ENCODE results near the gene PCDHGA4. TPM values are rescaled to one million over a fixed set of nuclear protein-coding genes. Genes with fewer than 3 reads are reported as not detected.
A peak's percentile ranks its signal among the peaks of the same experiment; 100 is the strongest.
"Not testable (repeated sequence)": the region's sequence is repeated elsewhere in the genome, so short reads cannot be mapped to it uniquely, and the experiment has no call there.

The PCDHGA4 gene
- total RNA-seq, 2 donors from 2014 or later: 0.86 to 5.0 TPM

DNA sequence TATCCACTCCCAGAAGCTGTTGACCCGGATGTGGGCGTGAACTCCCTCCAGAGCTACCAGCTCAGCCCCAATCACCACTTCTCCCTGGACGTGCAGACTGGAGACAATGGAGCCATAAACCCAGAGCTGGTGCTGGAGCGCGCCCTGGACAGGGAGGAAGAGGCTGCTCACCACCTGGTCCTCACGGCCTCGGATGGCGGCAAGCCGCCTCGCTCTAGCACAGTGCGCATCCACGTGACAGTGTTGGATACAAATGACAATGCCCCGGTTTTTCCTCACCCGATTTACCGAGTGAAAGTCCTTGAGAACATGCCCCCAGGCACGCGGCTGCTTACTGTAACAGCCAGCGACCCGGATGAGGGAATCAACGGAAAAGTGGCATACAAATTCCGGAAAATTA, 38.4 kb downstream of the PCDHGA4 start:
- peaks cover 66% of the 10 kb centered on the region for H3K9me3 ChIP-seq (ENCODE audit: control insufficient read depth, low read length)
- peaks cover 9% of the 10 kb centered on the region for H3K27me3 Mint-ChIP-seq (ENCODE audit: insufficient read depth)
- no peaks in the 10 kb centered on the region for H3K36me3 ChIP-seq (ENCODE audit: control insufficient read depth, insufficient read depth, low read length)
- peaks cover 63% of the 10 kb centered on the region for H3K36me3 Mint-ChIP-seq (ENCODE audit: low read depth)
- H3K4me1 Mint-ChIP-seq: no peaks in the 10 kb centered on the region
- H3K27ac Mint-ChIP-seq: no peak overlapping the region
- H3K9me3 Mint-ChIP-seq: peaks cover 89% of the 10 kb centered on the region
- DNase-seq: no peak
- no peak overlapping the region for H3K4me3 Mint-ChIP-seq
- 94 to 97% methylated on average over 19 to 21 of the region's 21 CpGs for WGBS, 2 experiments (ENCODE audit: insufficient coverage in 1 of 2, insufficient read length in 1 of 2)
- no peaks in the 10 kb centered on the region for H3K4me1 ChIP-seq (ENCODE audit: control insufficient read depth, insufficient read depth, low read length)
- H3K27me3 ChIP-seq (ENCODE audit: control insufficient read depth, insufficient read depth, low read length, poor library complexity, severe bottlenecking): no peaks in the 10 kb centered on the region
- H3K27ac ChIP-seq (ENCODE audit: low read depth, low read length): no peak overlapping the region
- H3K9ac ChIP-seq (ENCODE audit: extremely low read depth, low read length, poor library complexity, severe bottlenecking): no peak overlapping the region
- no peak overlapping the region for H3K4me3 ChIP-seq (ENCODE audit: low read length)
- TF ChIP-seq, protein P1, sequence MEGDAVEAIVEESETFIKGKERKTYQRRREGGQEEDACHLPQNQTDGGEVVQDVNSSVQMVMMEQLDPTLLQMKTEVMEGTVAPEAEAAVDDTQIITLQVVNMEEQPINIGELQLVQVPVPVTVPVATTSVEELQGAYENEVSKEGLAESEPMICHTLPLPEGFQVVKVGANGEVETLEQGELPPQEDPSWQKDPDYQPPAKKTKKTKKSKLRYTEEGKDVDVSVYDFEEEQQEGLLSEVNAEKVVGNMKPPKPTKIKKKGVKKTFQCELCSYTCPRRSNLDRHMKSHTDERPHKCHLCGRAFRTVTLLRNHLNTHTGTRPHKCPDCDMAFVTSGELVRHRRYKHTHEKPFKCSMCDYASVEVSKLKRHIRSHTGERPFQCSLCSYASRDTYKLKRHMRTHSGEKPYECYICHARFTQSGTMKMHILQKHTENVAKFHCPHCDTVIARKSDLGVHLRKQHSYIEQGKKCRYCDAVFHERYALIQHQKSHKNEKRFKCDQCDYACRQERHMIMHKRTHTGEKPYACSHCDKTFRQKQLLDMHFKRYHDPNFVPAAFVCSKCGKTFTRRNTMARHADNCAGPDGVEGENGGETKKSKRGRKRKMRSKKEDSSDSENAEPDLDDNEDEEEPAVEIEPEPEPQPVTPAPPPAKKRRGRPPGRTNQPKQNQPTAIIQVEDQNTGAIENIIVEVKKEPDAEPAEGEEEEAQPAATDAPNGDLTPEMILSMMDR (conservative IDR thresholded peaks at IDR 0.05): no peak

DNA sequence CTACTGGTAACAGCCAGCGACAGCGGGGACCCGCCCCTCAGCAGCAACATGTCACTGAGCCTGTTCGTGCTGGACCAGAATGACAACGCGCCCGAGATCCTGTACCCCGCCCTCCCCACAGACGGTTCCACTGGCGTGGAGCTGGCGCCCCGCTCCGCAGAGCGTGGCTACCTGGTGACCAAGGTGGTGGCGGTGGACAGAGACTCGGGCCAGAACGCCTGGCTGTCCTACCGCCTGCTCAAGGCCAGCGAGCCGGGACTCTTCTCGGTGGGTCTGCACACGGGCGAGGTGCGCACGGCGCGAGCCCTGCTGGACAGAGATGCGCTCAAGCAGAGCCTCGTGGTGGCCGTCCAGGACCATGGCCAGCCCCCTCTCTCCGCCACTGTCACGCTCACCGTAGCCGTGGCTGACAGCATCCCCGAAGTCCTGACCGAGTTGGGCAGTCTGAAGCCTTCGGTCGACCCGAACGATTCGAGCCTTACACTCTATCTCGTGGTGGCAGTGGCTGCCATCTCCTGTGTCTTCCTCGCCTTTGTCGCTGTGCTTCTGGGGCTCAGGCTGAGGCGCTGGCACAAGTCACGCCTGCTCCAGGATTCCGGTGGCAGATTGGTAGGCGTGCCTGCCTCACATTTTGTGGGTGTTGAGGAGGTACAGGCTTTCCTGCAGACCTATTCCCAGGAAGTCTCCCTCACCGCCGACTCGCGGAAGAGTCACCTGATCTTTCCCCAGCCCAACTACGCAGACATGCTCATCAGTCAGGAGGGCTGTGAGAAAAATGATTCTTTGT, 39.8 kb downstream of the PCDHGA4 start:
- not testable (repeated sequence) for H3K9ac ChIP-seq (ENCODE audit: extremely low read depth, low read length, poor library complexity, severe bottlenecking); H3K27me3 Mint-ChIP-seq (ENCODE audit: insufficient read depth); H3K36me3 ChIP-seq (ENCODE audit: control insufficient read depth, insufficient read depth, low read length); H3K27me3 ChIP-seq (ENCODE audit: control insufficient read depth, insufficient read depth, low read length, poor library complexity, severe bottlenecking); H3K4me3 ChIP-seq (ENCODE audit: low read length); H3K27ac Mint-ChIP-seq; DNase-seq; H3K4me3 Mint-ChIP-seq; H3K4me1 Mint-ChIP-seq; H3K27ac ChIP-seq (ENCODE audit: low read depth, low read length); H3K4me1 ChIP-seq (ENCODE audit: control insufficient read depth, insufficient read depth, low read length)
- Mint-ChIP-seq H3K9me3 (peaks cover 89% of the 10 kb centered on the region), H3K36me3 (ENCODE audit: low read depth) (peaks cover 60% of the 10 kb centered on the region)
- 92 to 98% methylated on average over 24 to 41 of the region's 53 CpGs for WGBS, 2 experiments (ENCODE audit: insufficient coverage in 1 of 2, insufficient read length in 1 of 2)
- H3K9me3 ChIP-seq (ENCODE audit: control insufficient read depth, low read length): peaks cover 71% of the 10 kb centered on the region

DNA sequence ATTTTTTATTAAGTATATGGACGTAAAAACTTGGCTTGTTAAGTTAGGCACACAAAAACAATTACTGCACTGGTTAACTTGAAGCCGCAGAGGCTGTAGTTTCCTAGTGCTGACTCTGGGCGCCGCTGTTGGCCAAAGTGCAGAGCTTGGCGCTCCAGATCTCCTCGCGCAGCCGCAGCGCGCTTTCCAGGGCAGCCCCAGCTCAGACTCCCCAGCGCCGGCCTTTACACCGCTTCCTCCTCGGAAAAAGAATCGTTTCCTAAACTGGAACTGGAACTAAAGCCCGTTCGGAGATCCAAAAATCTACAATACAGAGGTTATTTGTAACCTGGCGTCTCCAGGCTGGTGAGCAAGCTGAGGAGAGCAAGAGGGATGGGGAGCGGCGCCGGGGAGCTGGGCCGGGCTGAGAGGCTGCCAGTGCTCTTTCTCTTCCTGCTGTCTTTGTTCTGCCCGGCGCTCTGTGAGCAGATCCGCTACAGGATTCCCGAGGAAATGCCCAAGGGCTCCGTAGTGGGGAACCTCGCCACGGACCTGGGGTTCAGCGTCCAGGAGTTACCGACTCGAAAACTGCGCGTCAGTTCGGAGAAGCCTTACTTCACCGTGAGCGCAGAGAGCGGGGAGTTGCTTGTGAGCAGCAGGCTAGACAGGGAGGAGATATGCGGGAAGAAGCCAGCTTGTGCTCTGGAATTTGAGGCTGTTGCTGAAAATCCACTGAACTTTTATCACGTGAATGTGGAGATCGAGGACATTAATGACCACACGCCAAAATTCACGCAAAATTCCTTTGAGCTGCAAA, 43.1 kb downstream of the PCDHGA4 start, which contains the start of gene PCDHGB5:
Gene PCDHGB5 (plus strand): TSS at position 192 of the 796 bp plus-strand sequence. CDS start 181 bp downstream, at position 373.
- H3K36me3 Mint-ChIP-seq (ENCODE audit: low read depth): peaks cover 51% of the 10 kb centered on the region

More for the DNA sequence above, 43.1 kb downstream of the PCDHGA4 start, which contains the start of gene PCDHGB5:
- TF ChIP-seq, protein P1 (conservative IDR thresholded peaks at IDR 0.05): peak; percentile 79
- H3K27me3 Mint-ChIP-seq (ENCODE audit: insufficient read depth); DNase-seq; H3K27me3 ChIP-seq (ENCODE audit: control insufficient read depth, insufficient read depth, low read length, poor library complexity, severe bottlenecking); H3K27ac ChIP-seq (ENCODE audit: low read depth, low read length); H3K4me1 ChIP-seq (ENCODE audit: control insufficient read depth, insufficient read depth, low read length); H3K4me1 Mint-ChIP-seq; H3K36me3 ChIP-seq (ENCODE audit: control insufficient read depth, insufficient read depth, low read length); H3K9ac ChIP-seq (ENCODE audit: extremely low read depth, low read length, poor library complexity, severe bottlenecking): not testable (repeated sequence)
- peaks cover 83% of the 10 kb centered on the region for H3K9me3 Mint-ChIP-seq
- peaks cover 61% of the 10 kb centered on the region for H3K9me3 ChIP-seq (ENCODE audit: control insufficient read depth, low read length)
- H3K4me3 Mint-ChIP-seq: peak within 1 kb of the TSS; percentile 64
- WGBS, 2 experiments (ENCODE audit: insufficient coverage in 1 of 2, insufficient read length in 1 of 2): 80 to 90% methylated on average over 9 to 19 of the region's 43 CpGs
- peak within 1 kb of the TSS; percentile 64 for H3K27ac Mint-ChIP-seq
- peak within 1 kb of the TSS; percentile 0 for H3K4me3 ChIP-seq (ENCODE audit: low read length)

Data from endodermal cell (in vitro differentiated cells).